ENCODE measurements around the gene TM7SF3.

DNA sequence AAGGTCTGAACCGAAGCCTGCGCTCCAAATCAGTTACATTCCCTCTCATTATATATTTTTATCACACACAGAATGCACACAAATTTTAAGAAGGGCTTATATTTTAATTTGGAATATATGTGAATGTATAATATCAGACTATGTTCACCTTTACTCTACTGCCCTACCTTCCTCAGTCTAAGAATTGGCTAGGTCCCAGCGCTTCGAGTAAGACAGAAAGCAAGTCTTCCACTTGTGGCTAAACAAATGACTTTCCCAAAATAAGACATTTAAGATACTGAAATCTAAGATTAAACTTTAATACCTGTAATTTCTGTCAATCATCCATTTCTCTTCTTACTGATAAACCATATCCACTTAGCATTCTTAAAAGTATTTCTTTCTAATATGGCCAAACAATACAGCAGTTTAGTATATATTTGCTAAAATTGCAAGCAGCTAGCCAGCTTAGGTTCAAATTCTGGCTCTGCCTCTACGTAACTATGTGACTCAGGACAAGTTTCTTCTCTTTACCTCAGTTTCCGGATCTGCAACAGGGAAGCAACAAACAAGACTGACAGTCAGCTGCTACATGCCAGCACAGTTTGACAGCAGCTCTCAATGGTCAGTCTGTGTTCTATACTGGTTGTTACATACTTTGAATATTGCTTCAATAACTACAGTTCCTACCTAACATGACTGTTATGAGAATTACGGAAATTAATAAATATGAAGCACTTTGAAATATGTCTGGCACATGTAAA lies 78.4 kb downstream of the TM7SF3 start:
- TF ChIP-seq POLR2AphosphoS5 (IDR thresholded peaks at IDR 0.05): no peak
- TF ChIP-seq, protein P1, sequence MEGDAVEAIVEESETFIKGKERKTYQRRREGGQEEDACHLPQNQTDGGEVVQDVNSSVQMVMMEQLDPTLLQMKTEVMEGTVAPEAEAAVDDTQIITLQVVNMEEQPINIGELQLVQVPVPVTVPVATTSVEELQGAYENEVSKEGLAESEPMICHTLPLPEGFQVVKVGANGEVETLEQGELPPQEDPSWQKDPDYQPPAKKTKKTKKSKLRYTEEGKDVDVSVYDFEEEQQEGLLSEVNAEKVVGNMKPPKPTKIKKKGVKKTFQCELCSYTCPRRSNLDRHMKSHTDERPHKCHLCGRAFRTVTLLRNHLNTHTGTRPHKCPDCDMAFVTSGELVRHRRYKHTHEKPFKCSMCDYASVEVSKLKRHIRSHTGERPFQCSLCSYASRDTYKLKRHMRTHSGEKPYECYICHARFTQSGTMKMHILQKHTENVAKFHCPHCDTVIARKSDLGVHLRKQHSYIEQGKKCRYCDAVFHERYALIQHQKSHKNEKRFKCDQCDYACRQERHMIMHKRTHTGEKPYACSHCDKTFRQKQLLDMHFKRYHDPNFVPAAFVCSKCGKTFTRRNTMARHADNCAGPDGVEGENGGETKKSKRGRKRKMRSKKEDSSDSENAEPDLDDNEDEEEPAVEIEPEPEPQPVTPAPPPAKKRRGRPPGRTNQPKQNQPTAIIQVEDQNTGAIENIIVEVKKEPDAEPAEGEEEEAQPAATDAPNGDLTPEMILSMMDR (IDR thresholded peaks at IDR 0.05): no peak
- TF ChIP-seq POLR2A (IDR thresholded peaks at IDR 0.05): no peak
